ENCODE measurements around the gene CYFIP2. TPM values are rescaled to one million over a fixed set of nuclear protein-coding genes. Genes with fewer than 3 reads are reported as not detected.

The CYFIP2 gene
- total RNA-seq, 4 donors from 2014 or later, result 4.2 to 10.3 (median 8.1) TPM

GRCh38 chr5:157292599-157292998, 26.7 kb downstream of the CYFIP2 start:
- no peak for TF ChIP-seq POLR2A (IDR thresholded peaks at IDR 0.05)
- TF ChIP-seq, protein P1, sequence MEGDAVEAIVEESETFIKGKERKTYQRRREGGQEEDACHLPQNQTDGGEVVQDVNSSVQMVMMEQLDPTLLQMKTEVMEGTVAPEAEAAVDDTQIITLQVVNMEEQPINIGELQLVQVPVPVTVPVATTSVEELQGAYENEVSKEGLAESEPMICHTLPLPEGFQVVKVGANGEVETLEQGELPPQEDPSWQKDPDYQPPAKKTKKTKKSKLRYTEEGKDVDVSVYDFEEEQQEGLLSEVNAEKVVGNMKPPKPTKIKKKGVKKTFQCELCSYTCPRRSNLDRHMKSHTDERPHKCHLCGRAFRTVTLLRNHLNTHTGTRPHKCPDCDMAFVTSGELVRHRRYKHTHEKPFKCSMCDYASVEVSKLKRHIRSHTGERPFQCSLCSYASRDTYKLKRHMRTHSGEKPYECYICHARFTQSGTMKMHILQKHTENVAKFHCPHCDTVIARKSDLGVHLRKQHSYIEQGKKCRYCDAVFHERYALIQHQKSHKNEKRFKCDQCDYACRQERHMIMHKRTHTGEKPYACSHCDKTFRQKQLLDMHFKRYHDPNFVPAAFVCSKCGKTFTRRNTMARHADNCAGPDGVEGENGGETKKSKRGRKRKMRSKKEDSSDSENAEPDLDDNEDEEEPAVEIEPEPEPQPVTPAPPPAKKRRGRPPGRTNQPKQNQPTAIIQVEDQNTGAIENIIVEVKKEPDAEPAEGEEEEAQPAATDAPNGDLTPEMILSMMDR (IDR thresholded peaks at IDR 0.05), result no peak
- Histone ChIP-seq H3K27ac (no peak overlapping the region), H3K4me3 (no peak overlapping the region), H3K9me3 (no peaks in the 10 kb centered on the region), H3K4me1 (no peaks in the 10 kb centered on the region), H3K36me3 (no peaks in the 10 kb centered on the region), H3K27me3 (no peaks in the 10 kb centered on the region)
- WGBS, 2 donors, result 65 to 78% methylated on average over 3 of the region's 3 CpGs
- no peak for DNase-seq
- intact Hi-C loops (cut with DNase I), result no loop called here

DNA sequence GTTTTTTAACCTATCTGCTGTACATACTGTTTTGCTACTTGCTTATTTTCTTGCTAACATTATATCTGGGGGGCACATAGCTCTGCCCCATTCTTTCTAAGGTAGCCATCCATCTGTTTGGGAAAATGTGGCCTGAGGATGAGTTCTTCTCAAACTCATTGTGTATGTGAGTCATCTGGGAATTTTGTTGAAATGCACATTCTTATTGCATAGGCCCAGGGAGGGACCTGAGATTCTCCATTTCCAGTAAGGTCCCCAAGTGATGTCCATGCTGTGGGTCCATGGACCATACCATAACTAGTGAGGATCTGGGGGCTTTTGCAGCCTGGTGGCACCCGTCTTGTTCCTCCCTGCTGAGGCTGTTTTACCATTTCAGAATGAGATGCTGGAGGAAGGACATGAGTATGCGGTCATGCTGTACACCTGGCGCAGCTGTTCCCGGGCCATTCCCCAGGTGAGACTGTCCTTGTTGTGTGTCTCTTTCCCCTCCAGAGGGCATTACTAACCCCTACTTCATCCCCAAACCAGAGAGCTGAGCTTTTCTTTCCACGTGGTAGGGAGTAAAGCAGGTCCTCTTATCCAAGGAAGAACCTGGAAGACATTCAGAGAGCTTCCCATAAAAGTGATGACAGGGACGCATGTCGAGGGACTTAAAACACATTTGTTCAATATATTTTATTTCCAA, 28.6 kb downstream of the CYFIP2 start:
- H3K27me3 ChIP-seq, result no peaks in the 10 kb centered on the region
- H3K36me3 ChIP-seq, result no peaks in the 10 kb centered on the region
- no peak overlapping the region for H3K27ac ChIP-seq
- no peaks in the 10 kb centered on the region for H3K9me3 ChIP-seq
- TF ChIP-seq POLR2A (IDR thresholded peaks at IDR 0.05), result no peak
- TF ChIP-seq, protein P1 (IDR thresholded peaks at IDR 0.05), result no peak
- intact Hi-C loops (cut with DNase I), result no loop called here
- no peak overlapping the region for H3K4me3 ChIP-seq
- H3K4me1 ChIP-seq, result no peaks in the 10 kb centered on the region
- no peak for DNase-seq
- 84 to 90% methylated on average over 7 of the region's 7 CpGs for WGBS, 2 donors

GRCh38 chr5:157295247-157295646, 29.3 kb downstream of the CYFIP2 start:
- no peak for TF ChIP-seq POLR2A (IDR thresholded peaks at IDR 0.05)
- TF ChIP-seq, protein P1 (IDR thresholded peaks at IDR 0.05), result no peak
- intact Hi-C loops (cut with DNase I), result no loop called here
- DNase-seq, result no peak

GRCh38 chr5:157300564-157300963, 34.6 kb downstream of the CYFIP2 start:
- DNase-seq, result no peak
- H3K4me1 ChIP-seq, result no peaks in the 10 kb centered on the region
- H3K27ac ChIP-seq, result no peak overlapping the region
- H3K9me3 ChIP-seq, result no peaks in the 10 kb centered on the region
- WGBS, 2 donors, result 84% methylated on average over 6 to 10 of the region's 10 CpGs
- no peaks in the 10 kb centered on the region for H3K27me3 ChIP-seq
- TF ChIP-seq POLR2A (IDR thresholded peaks at IDR 0.05), result no peak
- TF ChIP-seq, protein P1 (IDR thresholded peaks at IDR 0.05), result no peak
- intact Hi-C loops (cut with DNase I), result no loop called here
- H3K4me3 ChIP-seq, result no peak overlapping the region
- H3K36me3 ChIP-seq, result no peaks in the 10 kb centered on the region

More at GRCh38 chr5:157295247-157295646, 29.3 kb downstream of the CYFIP2 start:
- H3K4me3 ChIP-seq, result no peak overlapping the region
- 53 to 56% methylated on average over 1 of the region's 1 CpG for WGBS, 2 donors
- H3K36me3 ChIP-seq, result no peaks in the 10 kb centered on the region
- H3K4me1 ChIP-seq, result no peaks in the 10 kb centered on the region
- no peaks in the 10 kb centered on the region for H3K9me3 ChIP-seq
- H3K27ac ChIP-seq, result no peak overlapping the region
- no peaks in the 10 kb centered on the region for H3K27me3 ChIP-seq

GRCh38 chr5:157301066-157301465, 35.1 kb downstream of the CYFIP2 start:
- no peak overlapping the region for H3K4me3 ChIP-seq
- no peaks in the 10 kb centered on the region for H3K9me3 ChIP-seq
- TF ChIP-seq, protein P1 (IDR thresholded peaks at IDR 0.05), result no peak
- no peak for TF ChIP-seq POLR2A (IDR thresholded peaks at IDR 0.05)
- DNase-seq, result no peak
- H3K27ac ChIP-seq, result no peak overlapping the region
- H3K27me3 ChIP-seq, result no peaks in the 10 kb centered on the region
- no peaks in the 10 kb centered on the region for H3K36me3 ChIP-seq
- intact Hi-C loops (cut with DNase I), result no loop called here
- H3K4me1 ChIP-seq, result no peaks in the 10 kb centered on the region

All from esophagus squamous epithelium (tissue), 5 donors.